Panc1 (cell line): ENCODE measurements around the gene COL13A1. TPM values are rescaled to one million over a fixed set of nuclear protein-coding genes. Genes with fewer than 3 reads are reported as not detected.

Experiments used
- ATAC-seq: fragments of 200-7000 bp; cut with Tn5 transposase; 2 replicates; pipeline ENCODE4 v1.9.1; 2020; ENCODE audit warnings: mild to moderate bottlenecking, moderate library complexity
- BruUV-seq: library from RNA; stranded (reverse); fragments of 400-500 nt; replicated peaks from 2 replicates; lab custom pipeline; 2021; lab: Mats Ljungman, UMichigan
- CTCF ChIA-PET: fragments of 300-600 bp; sonication (Branson Sonifier 250); formaldehyde crosslinking; loops from one replicate; lab custom pipeline; 2022; ENCODE audit warnings: antibody characterized with exemption; lab: Charles Lee
- POLR2A ChIA-PET: fragments of 300-600 bp; sonication (Branson Sonifier 250); formaldehyde crosslinking; loops from one replicate; lab custom pipeline; 2022; ENCODE audit warnings: antibody characterized with exemption; lab: Charles Lee
- DNase-seq: peaks from one replicate; pipeline ENCODE4 v3.0.0-alpha.2; 2010; ENCODE audit warnings: low read depth, low spot score
- H3K27ac ChIP-seq: 2 replicates; pipeline ENCODE4 v1.5.1; 2011; ENCODE audit warnings: mild to moderate bottlenecking, low read length, inconsistent platforms
- H3K27me3 ChIP-seq: fragments of 200-500 bp; sonication (Bioruptor generic); 2 replicates; pipeline ENCODE4 v1.6.0; 2014; ENCODE audit warnings: low read length, inconsistent platforms; ENCODE audit not compliant: control insufficient read depth, insufficient read depth
- H3K36me3 ChIP-seq: fragments of 200-500 bp; sonication (Bioruptor generic); 2 replicates; pipeline ENCODE4 v1.5.1; 2014; ENCODE audit warnings: inconsistent platforms, mild to moderate bottlenecking, low read length, moderate library complexity; ENCODE audit not compliant: control insufficient read depth, insufficient read depth
- H3K4me1 ChIP-seq: 2 replicates; pipeline ENCODE4 v1.5.1; 2011; ENCODE audit warnings: inconsistent platforms, mild to moderate bottlenecking, low read length, moderate library complexity; ENCODE audit not compliant: control insufficient read depth, insufficient read depth
- H3K4me3 ChIP-seq, 2 experiments: 2 replicates each; pipeline ENCODE4 v1.5.1; 2011 to 2012; ENCODE audit warnings: low read depth in 2 of 2, low read length in 2 of 2, mild to moderate bottlenecking in 2 of 2, inconsistent platforms in 1 of 2, moderate library complexity in 1 of 2
- H3K9me3 ChIP-seq: fragments of 200-500 bp; sonication (Bioruptor generic); 2 replicates; pipeline ENCODE4 v1.5.1; 2014; ENCODE audit warnings: low read depth, mild to moderate bottlenecking, inconsistent platforms, low read length, moderate library complexity; ENCODE audit not compliant: control insufficient read depth, insufficient read depth
- CTCF ChIP-seq: fragments of 450-650 bp; IDR thresholded peaks from 2 replicates; pipeline ENCODE4 v1.5.1; 2017; ENCODE audit warnings: mild to moderate bottlenecking
- POLR2AphosphoS5 ChIP-seq: IDR thresholded peaks from 2 replicates; pipeline ENCODE4 v1.6.1; 2012; ENCODE audit warnings: mild to moderate bottlenecking, low read depth, low read length, moderate library complexity
- SIN3A ChIP-seq: IDR thresholded peaks from 2 replicates; pipeline ENCODE4 v1.6.1; 2012; ENCODE audit warnings: low read depth, mild to moderate bottlenecking, low read length, moderate library complexity, borderline replicate concordance; ENCODE audit not compliant: insufficient read depth
- TCF7L2 ChIP-seq: IDR thresholded peaks from 2 replicates; pipeline ENCODE4 v1.6.1; 2011; ENCODE audit warnings: mild to moderate bottlenecking, low read depth, low read length, inconsistent platforms
- in situ Hi-C: cut with HindIII; loops from 2 replicates; pipeline ENCODE4 v1.10.0; 2016; ENCODE audit warnings: low sequenced_read_pairs, low pct_unique_long_range_greater_than_20kb
- intact Hi-C: fragments of 100-400 bp; cut with micrococcal nuclease; formaldehyde crosslinking; loops from one replicate; pipeline ENCODE4 v1.10.0; 2022; ENCODE audit not compliant: unreplicated experiment
- total RNA-seq: library from RNA; stranded (reverse); gene quantifications from one replicate; pipeline ENCODE4 v1.2.1, GENCODE V29; 2021; ENCODE audit not compliant: unreplicated experiment
- TF ChIP-seq, protein P1 (sequence below), 2 experiments: IDR thresholded peaks; 2 replicates each; pipeline ENCODE4 v1.6.1; 2011 to 2012; ENCODE audit warnings: low read depth in 2 of 2, control low read depth in 1 of 2, low read length in 1 of 2, mild to moderate bottlenecking in 1 of 2, moderate library complexity in 1 of 2; ENCODE audit not compliant: insufficient read depth in 1 of 2

COL13A1 gene
- total RNA-seq, 1 experiment from 2014 or later, result 1.0 TPM

DNA sequence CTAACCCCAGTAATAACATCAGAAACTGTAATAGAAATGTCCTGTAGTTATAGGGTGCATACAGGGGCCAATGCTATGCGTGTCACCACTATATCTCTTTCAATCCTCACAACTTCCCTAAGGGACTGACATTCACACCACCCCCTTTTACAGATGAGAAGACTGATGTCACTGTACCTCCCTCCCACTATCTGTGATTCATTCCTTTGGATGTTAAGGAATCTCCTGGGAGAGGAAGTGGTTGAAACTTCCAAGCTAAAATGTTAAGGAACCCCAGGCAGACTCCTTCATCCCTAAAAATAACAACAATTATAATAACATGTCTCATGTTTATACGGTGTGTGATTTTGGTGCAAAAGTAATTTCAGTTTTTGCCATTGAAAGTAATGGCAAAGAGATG lies 5.4 kb downstream of the COL13A1 start:
- no peak overlapping the region for H3K27ac ChIP-seq
- CTCF ChIA-PET, result no interaction called here
- peaks cover 2% of the 10 kb centered on the region; the same call in 1 of the 2 replicates for H3K36me3 ChIP-seq
- intact Hi-C loops, result no loop called here
- ATAC-seq (peak; percentile 38; the same call in 1 of the 2 replicates), DNase-seq (no peak)
- H3K4me3 ChIP-seq, result no peak overlapping the region
- no peak for TF ChIP-seq TCF7L2
- TF ChIP-seq, protein P1, sequence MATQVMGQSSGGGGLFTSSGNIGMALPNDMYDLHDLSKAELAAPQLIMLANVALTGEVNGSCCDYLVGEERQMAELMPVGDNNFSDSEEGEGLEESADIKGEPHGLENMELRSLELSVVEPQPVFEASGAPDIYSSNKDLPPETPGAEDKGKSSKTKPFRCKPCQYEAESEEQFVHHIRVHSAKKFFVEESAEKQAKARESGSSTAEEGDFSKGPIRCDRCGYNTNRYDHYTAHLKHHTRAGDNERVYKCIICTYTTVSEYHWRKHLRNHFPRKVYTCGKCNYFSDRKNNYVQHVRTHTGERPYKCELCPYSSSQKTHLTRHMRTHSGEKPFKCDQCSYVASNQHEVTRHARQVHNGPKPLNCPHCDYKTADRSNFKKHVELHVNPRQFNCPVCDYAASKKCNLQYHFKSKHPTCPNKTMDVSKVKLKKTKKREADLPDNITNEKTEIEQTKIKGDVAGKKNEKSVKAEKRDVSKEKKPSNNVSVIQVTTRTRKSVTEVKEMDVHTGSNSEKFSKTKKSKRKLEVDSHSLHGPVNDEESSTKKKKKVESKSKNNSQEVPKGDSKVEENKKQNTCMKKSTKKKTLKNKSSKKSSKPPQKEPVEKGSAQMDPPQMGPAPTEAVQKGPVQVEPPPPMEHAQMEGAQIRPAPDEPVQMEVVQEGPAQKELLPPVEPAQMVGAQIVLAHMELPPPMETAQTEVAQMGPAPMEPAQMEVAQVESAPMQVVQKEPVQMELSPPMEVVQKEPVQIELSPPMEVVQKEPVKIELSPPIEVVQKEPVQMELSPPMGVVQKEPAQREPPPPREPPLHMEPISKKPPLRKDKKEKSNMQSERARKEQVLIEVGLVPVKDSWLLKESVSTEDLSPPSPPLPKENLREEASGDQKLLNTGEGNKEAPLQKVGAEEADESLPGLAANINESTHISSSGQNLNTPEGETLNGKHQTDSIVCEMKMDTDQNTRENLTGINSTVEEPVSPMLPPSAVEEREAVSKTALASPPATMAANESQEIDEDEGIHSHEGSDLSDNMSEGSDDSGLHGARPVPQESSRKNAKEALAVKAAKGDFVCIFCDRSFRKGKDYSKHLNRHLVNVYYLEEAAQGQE (IDR thresholded peaks at IDR 0.05; ENCODE audit: insufficient read depth in 1 of 2, low read depth in 2 of 2, low read length in 1 of 2), result no peak
- TF ChIP-seq CTCF, result no peak
- TF ChIP-seq SIN3A, result no peak
- no peak for TF ChIP-seq POLR2AphosphoS5
- no peaks in the 10 kb centered on the region for H3K9me3 ChIP-seq
- peaks cover under 1% of the 10 kb centered on the region; the same call in 1 of the 2 replicates for H3K27me3 ChIP-seq
- in situ Hi-C loops, result no loop called here
- POLR2A ChIA-PET, result no interaction called here
- peaks cover 6% of the 10 kb centered on the region for H3K4me1 ChIP-seq
- no TSS peak for BruUV-seq

DNA sequence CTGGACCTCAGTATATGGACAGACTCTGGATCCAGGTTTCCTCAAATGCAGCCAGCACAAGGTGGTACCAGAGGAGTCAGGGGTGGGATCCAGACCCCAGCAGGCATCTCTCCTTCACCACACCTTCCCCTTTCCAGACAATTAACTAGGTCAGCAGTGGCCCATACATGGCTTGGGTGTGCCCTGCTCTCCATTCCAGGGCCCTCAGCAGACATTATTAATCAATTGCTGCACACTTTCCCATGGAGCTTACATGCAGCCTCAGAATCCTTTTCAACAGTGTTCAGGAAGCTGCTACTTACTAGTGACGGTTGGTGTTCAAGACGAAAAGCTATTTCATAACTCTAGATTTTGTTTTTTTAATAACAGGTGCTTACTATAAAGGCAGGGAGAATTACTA lies 6.0 kb downstream of the COL13A1 start:
- Histone ChIP-seq H3K36me3 (no peaks in the 10 kb centered on the region), H3K27ac (no peak overlapping the region), H3K4me3 (no peak overlapping the region), H3K27me3 (no peaks in the 10 kb centered on the region), H3K4me1 (0 out of 2 replicates have a peak, but pooled peaks cover under 1% of the 10 kb centered on the region), H3K9me3 (no peaks in the 10 kb centered on the region)
- POLR2A ChIA-PET, result no interaction called here
- intact Hi-C loops (no loop called here), in situ Hi-C loops (no loop called here)
- ATAC-seq (peak; percentile 35; the same call in 1 of the 2 replicates), DNase-seq (no peak)
- CTCF ChIA-PET, result no interaction called here
- BruUV-seq, result no TSS peak
- TF ChIP-seq POLR2AphosphoS5, result no peak

- intact Hi-C loops, result no loop called here
- ChIA-PET CTCF (no interaction called here), POLR2A (no interaction called here)
- no TSS peak for BruUV-seq
- Histone ChIP-seq H3K36me3 (no peaks in the 10 kb centered on the region), H3K4me3 (no peak overlapping the region), H3K9me3 (no peaks in the 10 kb centered on the region), H3K27me3 (no peaks in the 10 kb centered on the region), H3K27ac (no peak overlapping the region), H3K4me1 (no peaks in the 10 kb centered on the region)
- TF ChIP-seq TCF7L2 (no peak), SIN3A (no peak), POLR2AphosphoS5 (no peak), CTCF (no peak)
- TF ChIP-seq, protein P1 (IDR thresholded peaks at IDR 0.05; ENCODE audit: insufficient read depth in 1 of 2, low read depth in 2 of 2, low read length in 1 of 2), result no peak
- no peak for DNase-seq
- in situ Hi-C loops, result no loop called here
- no peak for ATAC-seq
Measured at GRCh38 chr10:69809318-69809717, 7.6 kb downstream of the COL13A1 start.
